ENCODE measurements around the gene ARL4A. TPM values are rescaled to one million over a fixed set of nuclear protein-coding genes. Genes with fewer than 3 reads are reported as not detected.

Gene ARL4A
- total and polyA plus RNA-seq, 2 of the 13 experiments (the other 11 are each of a cell fraction or from before 2014, with no cell fraction given), result 10.8 to 25.6 TPM

DNA sequence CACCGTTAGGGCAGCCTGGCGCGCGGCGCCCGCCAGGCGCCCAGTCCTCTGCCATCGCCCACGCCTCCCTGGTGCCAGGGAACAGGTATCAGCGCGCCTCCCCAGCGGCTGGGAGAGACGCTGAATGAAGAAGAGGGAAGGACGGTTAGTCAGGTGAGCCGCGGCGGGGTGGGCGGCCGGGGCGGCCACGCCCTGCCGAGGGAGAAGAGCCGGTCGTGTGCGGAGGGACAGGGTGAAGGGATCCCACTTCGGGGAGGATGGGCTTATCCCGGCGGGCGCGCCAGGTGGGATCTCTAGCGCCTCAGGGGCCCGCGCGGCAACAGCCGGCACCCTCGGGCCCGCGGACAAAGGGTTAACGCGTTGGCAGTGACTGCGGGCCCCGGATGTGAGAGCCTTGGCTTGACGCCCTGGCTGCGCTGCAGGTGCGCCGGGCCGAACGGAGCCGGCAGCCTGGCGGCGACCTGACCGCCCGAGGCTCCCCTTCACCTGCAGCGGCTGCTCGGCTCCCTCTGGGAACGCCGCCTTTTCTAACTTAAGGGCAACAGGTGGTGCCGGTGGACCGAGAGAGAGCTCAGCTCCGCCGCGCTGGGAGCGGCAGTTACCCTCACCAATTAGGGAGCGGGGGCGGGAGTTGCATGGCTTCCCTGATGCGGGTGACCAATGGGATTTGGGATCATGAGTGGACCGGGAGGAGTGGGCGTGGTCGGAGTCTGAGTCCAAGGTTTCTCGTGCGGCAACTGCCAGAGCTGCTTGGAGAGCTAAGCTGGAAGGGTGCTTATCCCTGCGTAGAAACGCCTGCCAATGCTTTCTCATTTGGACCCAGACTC lies at the start of gene ARL4A (continued):
- TF ChIP-seq, protein P1, sequence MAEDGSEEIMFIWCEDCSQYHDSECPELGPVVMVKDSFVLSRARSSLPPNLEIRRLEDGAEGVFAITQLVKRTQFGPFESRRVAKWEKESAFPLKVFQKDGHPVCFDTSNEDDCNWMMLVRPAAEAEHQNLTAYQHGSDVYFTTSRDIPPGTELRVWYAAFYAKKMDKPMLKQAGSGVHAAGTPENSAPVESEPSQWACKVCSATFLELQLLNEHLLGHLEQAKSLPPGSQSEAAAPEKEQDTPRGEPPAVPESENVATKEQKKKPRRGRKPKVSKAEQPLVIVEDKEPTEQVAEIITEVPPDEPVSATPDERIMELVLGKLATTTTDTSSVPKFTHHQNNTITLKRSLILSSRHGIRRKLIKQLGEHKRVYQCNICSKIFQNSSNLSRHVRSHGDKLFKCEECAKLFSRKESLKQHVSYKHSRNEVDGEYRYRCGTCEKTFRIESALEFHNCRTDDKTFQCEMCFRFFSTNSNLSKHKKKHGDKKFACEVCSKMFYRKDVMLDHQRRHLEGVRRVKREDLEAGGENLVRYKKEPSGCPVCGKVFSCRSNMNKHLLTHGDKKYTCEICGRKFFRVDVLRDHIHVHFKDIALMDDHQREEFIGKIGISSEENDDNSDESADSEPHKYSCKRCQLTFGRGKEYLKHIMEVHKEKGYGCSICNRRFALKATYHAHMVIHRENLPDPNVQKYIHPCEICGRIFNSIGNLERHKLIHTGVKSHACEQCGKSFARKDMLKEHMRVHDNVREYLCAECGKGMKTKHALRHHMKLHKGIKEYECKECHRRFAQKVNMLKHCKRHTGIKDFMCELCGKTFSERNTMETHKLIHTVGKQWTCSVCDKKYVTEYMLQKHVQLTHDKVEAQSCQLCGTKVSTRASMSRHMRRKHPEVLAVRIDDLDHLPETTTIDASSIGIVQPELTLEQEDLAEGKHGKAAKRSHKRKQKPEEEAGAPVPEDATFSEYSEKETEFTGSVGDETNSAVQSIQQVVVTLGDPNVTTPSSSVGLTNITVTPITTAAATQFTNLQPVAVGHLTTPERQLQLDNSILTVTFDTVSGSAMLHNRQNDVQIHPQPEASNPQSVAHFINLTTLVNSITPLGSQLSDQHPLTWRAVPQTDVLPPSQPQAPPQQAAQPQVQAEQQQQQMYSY (CRISPR knock-in tag; IDR thresholded peaks at IDR 0.05), result no peak
- TF ChIP-seq SOX5 (CRISPR knock-in tag; IDR thresholded peaks at IDR 0.05; ENCODE audit: borderline replicate concordance), result peak; percentile 20; the same call in 1 of the 2 replicates
- TF ChIP-seq, protein P2, sequence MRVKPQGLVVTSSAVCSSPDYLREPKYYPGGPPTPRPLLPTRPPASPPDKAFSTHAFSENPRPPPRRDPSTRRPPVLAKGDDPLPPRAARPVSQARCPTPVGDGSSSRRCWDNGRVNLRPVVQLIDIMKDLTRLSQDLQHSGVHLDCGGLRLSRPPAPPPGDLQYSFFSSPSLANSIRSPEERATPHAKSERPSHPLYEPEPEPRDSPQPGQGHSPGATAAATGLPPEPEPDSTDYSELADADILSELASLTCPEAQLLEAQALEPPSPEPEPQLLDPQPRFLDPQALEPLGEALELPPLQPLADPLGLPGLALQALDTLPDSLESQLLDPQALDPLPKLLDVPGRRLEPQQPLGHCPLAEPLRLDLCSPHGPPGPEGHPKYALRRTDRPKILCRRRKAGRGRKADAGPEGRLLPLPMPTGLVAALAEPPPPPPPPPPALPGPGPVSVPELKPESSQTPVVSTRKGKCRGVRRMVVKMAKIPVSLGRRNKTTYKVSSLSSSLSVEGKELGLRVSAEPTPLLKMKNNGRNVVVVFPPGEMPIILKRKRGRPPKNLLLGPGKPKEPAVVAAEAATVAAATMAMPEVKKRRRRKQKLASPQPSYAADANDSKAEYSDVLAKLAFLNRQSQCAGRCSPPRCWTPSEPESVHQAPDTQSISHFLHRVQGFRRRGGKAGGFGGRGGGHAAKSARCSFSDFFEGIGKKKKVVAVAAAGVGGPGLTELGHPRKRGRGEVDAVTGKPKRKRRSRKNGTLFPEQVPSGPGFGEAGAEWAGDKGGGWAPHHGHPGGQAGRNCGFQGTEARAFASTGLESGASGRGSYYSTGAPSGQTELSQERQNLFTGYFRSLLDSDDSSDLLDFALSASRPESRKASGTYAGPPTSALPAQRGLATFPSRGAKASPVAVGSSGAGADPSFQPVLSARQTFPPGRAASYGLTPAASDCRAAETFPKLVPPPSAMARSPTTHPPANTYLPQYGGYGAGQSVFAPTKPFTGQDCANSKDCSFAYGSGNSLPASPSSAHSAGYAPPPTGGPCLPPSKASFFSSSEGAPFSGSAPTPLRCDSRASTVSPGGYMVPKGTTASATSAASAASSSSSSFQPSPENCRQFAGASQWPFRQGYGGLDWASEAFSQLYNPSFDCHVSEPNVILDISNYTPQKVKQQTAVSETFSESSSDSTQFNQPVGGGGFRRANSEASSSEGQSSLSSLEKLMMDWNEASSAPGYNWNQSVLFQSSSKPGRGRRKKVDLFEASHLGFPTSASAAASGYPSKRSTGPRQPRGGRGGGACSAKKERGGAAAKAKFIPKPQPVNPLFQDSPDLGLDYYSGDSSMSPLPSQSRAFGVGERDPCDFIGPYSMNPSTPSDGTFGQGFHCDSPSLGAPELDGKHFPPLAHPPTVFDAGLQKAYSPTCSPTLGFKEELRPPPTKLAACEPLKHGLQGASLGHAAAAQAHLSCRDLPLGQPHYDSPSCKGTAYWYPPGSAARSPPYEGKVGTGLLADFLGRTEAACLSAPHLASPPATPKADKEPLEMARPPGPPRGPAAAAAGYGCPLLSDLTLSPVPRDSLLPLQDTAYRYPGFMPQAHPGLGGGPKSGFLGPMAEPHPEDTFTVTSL (CRISPR knock-in tag; IDR thresholded peaks at IDR 0.05; ENCODE audit: borderline replicate concordance), result no peak
- TF ChIP-seq, protein P3, sequence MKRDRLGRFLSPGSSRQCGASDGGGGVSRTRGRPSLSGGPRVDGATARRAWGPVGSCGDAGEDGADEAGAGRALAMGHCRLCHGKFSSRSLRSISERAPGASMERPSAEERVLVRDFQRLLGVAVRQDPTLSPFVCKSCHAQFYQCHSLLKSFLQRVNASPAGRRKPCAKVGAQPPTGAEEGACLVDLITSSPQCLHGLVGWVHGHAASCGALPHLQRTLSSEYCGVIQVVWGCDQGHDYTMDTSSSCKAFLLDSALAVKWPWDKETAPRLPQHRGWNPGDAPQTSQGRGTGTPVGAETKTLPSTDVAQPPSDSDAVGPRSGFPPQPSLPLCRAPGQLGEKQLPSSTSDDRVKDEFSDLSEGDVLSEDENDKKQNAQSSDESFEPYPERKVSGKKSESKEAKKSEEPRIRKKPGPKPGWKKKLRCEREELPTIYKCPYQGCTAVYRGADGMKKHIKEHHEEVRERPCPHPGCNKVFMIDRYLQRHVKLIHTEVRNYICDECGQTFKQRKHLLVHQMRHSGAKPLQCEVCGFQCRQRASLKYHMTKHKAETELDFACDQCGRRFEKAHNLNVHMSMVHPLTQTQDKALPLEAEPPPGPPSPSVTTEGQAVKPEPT (CRISPR knock-in tag; IDR thresholded peaks at IDR 0.05; ENCODE audit: low read depth), result 0 out of 2 replicates have a peak, but pooled peaks have one; percentile 42
- TF ChIP-seq, protein P4, sequence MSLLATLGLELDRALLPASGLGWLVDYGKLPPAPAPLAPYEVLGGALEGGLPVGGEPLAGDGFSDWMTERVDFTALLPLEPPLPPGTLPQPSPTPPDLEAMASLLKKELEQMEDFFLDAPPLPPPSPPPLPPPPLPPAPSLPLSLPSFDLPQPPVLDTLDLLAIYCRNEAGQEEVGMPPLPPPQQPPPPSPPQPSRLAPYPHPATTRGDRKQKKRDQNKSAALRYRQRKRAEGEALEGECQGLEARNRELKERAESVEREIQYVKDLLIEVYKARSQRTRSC (CRISPR knock-in tag; IDR thresholded peaks at IDR 0.05; ENCODE audit: low read depth), result no peak
- TF ChIP-seq, protein P5, sequence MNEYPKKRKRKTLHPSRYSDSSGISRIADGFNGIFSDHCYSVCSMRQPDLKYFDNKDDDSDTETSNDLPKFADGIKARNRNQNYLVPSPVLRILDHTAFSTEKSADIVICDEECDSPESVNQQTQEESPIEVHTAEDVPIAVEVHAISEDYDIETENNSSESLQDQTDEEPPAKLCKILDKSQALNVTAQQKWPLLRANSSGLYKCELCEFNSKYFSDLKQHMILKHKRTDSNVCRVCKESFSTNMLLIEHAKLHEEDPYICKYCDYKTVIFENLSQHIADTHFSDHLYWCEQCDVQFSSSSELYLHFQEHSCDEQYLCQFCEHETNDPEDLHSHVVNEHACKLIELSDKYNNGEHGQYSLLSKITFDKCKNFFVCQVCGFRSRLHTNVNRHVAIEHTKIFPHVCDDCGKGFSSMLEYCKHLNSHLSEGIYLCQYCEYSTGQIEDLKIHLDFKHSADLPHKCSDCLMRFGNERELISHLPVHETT (CRISPR knock-in tag; conservative IDR thresholded peaks at IDR 0.05), result 0 out of 2 replicates have a peak, but pooled peaks have one; percentile 24
- peak; percentile 89; the same call in 1 of the 2 replicates for TF ChIP-seq ZNF775 (CRISPR knock-in tag; IDR thresholded peaks at IDR 0.05; ENCODE audit: borderline replicate concordance)
- TF ChIP-seq, protein P6, sequence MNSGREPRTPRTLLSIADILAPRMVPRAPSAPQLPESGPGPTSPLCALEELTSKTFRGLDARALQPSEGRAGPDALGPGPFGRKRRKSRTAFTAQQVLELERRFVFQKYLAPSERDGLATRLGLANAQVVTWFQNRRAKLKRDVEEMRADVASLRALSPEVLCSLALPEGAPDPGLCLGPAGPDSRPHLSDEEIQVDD (CRISPR knock-in tag; IDR thresholded peaks at IDR 0.05; ENCODE audit: borderline replicate concordance), result no peak
- TF ChIP-seq, protein P7, sequence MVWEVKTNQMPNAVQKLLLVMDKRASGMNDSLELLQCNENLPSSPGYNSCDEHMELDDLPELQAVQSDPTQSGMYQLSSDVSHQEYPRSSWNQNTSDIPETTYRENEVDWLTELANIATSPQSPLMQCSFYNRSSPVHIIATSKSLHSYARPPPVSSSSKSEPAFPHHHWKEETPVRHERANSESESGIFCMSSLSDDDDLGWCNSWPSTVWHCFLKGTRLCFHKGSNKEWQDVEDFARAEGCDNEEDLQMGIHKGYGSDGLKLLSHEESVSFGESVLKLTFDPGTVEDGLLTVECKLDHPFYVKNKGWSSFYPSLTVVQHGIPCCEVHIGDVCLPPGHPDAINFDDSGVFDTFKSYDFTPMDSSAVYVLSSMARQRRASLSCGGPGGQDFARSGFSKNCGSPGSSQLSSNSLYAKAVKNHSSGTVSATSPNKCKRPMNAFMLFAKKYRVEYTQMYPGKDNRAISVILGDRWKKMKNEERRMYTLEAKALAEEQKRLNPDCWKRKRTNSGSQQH (CRISPR knock-in tag; IDR thresholded peaks at IDR 0.05; ENCODE audit: low read depth), result 0 out of 2 replicates have a peak, but pooled peaks have one; percentile 42
- TF ChIP-seq THAP11 (CRISPR knock-in tag; IDR thresholded peaks at IDR 0.05), result peak; percentile 55; the same call in 1 of the 2 replicates
- no peak for TF ChIP-seq SNRNP70 (IDR thresholded peaks at IDR 0.05; ENCODE audit: low read depth, low read length)

Data from HepG2 (cell line).